HG03439 (cell line): ENCODE data around the gene NOX5.
"Not testable (repeated sequence)": the region's sequence is repeated elsewhere in the genome, so short reads cannot be mapped to it uniquely, and the experiment has no call there.

Source experiments
- ATAC-seq: cut with Tn5 transposase; IDR thresholded peaks from one replicate; pipeline ENCODE4 v1.9.1; 2021; ENCODE audit warnings: mild to moderate bottlenecking, moderate library complexity; ENCODE audit not compliant: unreplicated experiment

Gene NOX5

GRCh38 chr15:69055251-69055650 is 40.8 kb downstream of the NOX5 start:
- no peak for ATAC-seq

- ATAC-seq = no peak
Observed at GRCh38 chr15:69056365-69056764, 41.9 kb downstream of the NOX5 start.

GRCh38 chr15:69058830-69059556 is 44.5 kb downstream of the NOX5 start:
- ATAC-seq = no peak

GRCh38 chr15:69059557-69059943 is 45.1 kb downstream of the NOX5 start:
- no peak for ATAC-seq

- ATAC-seq = no peak
Observed at GRCh38 chr15:69060041-69060481, 45.6 kb downstream of the NOX5 start.

GRCh38 chr15:69060744-69061143 is 46.2 kb downstream of the NOX5 start:
- ATAC-seq = no peak

GRCh38 chr15:69061414-69061842 is 46.9 kb downstream of the NOX5 start:
- no peak for ATAC-seq

GRCh38 chr15:69064649-69065048 is 50.2 kb downstream of the NOX5 start:
- ATAC-seq = no peak

- ATAC-seq = no peak
Observed at GRCh38 chr15:69066007-69066995, 51.8 kb downstream of the NOX5 start.

- no peak for ATAC-seq
Observed at GRCh38 chr15:69067296-69067695, 52.8 kb downstream of the NOX5 start.

- no peak for ATAC-seq
Observed at GRCh38 chr15:69068157-69068556, 53.7 kb downstream of the NOX5 start.

- ATAC-seq = not testable (repeated sequence)
Observed at GRCh38 chr15:69069290-69069689, 54.8 kb downstream of the NOX5 start.

GRCh38 chr15:69069996-69070395 is 55.5 kb downstream of the NOX5 start:
- ATAC-seq = no peak

GRCh38 chr15:69070396-69070795 is 55.9 kb downstream of the NOX5 start:
- no peak for ATAC-seq

- ATAC-seq = no peak
Observed at GRCh38 chr15:69071260-69071659, 56.8 kb downstream of the NOX5 start.

GRCh38 chr15:69072906-69073305 is 58.4 kb downstream of the NOX5 start:
- no peak for ATAC-seq

- no peak for ATAC-seq
Observed at GRCh38 chr15:69074001-69074842, 59.7 kb downstream of the NOX5 start.

- ATAC-seq = no peak
Observed at GRCh38 chr15:69074843-69075224, 60.3 kb downstream of the NOX5 start.

- ATAC-seq = no peak
Observed at GRCh38 chr15:69075440-69075839, 60.9 kb downstream of the NOX5 start.

- no peak for ATAC-seq
Observed at GRCh38 chr15:69076756-69077155, 62.3 kb downstream of the NOX5 start.

GRCh38 chr15:69078638-69079037 is 64.1 kb downstream of the NOX5 start:
- ATAC-seq = no peak
